Loucy (cell line): ENCODE results near the gene FRMD1.

Experiments used
- H2AFZ ChIP-seq: fragments of 200-600 bp; sonication (generic); 2 replicates; pipeline ENCODE4 v1.6.0; 2016; ENCODE audit warnings: antibody characterized with exemption, mild to moderate bottlenecking, low read length, moderate library complexity
- H3F3A ChIP-seq: fragments of 200-600 bp; 2 replicates; pipeline ENCODE4 v1.6.0; 2016; ENCODE audit warnings: antibody characterized with exemption, low read depth, mild to moderate bottlenecking
- H3K27me3 ChIP-seq: fragments of 200-600 bp; sonication (generic); 2 replicates; pipeline ENCODE4 v1.6.1; 2014; ENCODE audit warnings: low read length, mild to moderate bottlenecking; ENCODE audit not compliant: insufficient read depth, poor library complexity, severe bottlenecking
- H3K36me3 ChIP-seq: fragments of 200-600 bp; sonication (generic); 2 replicates; pipeline ENCODE4 v1.6.1; 2016; ENCODE audit warnings: low read length; ENCODE audit not compliant: insufficient read depth
- H3K4me1 ChIP-seq: fragments of 200-600 bp; sonication (generic); 2 replicates; pipeline ENCODE4 v1.5.1; 2014; ENCODE audit warnings: low read length, mild to moderate bottlenecking; ENCODE audit not compliant: insufficient read depth, poor library complexity, severe bottlenecking
- H3K4me2 ChIP-seq: fragments of 200-600 bp; sonication (generic); 2 replicates; pipeline ENCODE4 v1.6.0; 2014; ENCODE audit warnings: antibody characterized with exemption, low read length, low read depth, mild to moderate bottlenecking; ENCODE audit not compliant: poor library complexity, severe bottlenecking
- H3K4me3 ChIP-seq: fragments of 200-600 bp; sonication (generic); 2 replicates; pipeline ENCODE4 v1.5.1; 2014; ENCODE audit warnings: low read length, mild to moderate bottlenecking, mixed read lengths; ENCODE audit not compliant: poor library complexity, severe bottlenecking
- H3K79me2 ChIP-seq: fragments of 200-600 bp; sonication (generic); 2 replicates; pipeline ENCODE4 v1.6.1; 2014; ENCODE audit warnings: low read length; ENCODE audit not compliant: insufficient read depth
- H3K9ac ChIP-seq: fragments of 200-600 bp; sonication (generic); 2 replicates; pipeline ENCODE4 v1.6.0; 2014; ENCODE audit warnings: mild to moderate bottlenecking, low read depth, low read length, moderate library complexity; ENCODE audit not compliant: poor library complexity, severe bottlenecking
- H3K9me2 ChIP-seq: fragments of 200-600 bp; sonication (generic); replicated peaks from 2 replicates; pipeline ENCODE4 v1.6.1; 2016; ENCODE audit warnings: low read depth, low read length, mixed read lengths
- H3K9me3 ChIP-seq: fragments of 200-600 bp; sonication (generic); 2 replicates; pipeline ENCODE4 v1.6.1; 2014; ENCODE audit warnings: mild to moderate bottlenecking, antibody characterized with exemption, low read length, low read depth; ENCODE audit not compliant: insufficient read depth
- H4K20me1 ChIP-seq: fragments of 200-600 bp; sonication (generic); 2 replicates; pipeline ENCODE4 v1.6.0; 2014; ENCODE audit warnings: antibody characterized with exemption, low read length, mild to moderate bottlenecking; ENCODE audit not compliant: insufficient read depth, poor library complexity, severe bottlenecking
- CTCF ChIP-seq: fragments of 200-600 bp; sonication (generic); conservative IDR thresholded peaks from 2 replicates; pipeline ENCODE4 v1.5.1; 2014; ENCODE audit warnings: mild to moderate bottlenecking, antibody characterized with exemption, low read length
- EZH2phosphoT487 ChIP-seq: fragments of 200-600 bp; IDR thresholded peaks from 2 replicates; pipeline ENCODE4 v1.6.1; 2018; ENCODE audit warnings: antibody characterized with exemption, mild to moderate bottlenecking, moderate library complexity, borderline replicate concordance

Gene FRMD1

GRCh38 chr6:168009331-168009730 is 69.7 kb downstream of the FRMD1 start:
- TF ChIP-seq CTCF (no peak), EZH2phosphoT487 (no peak)
- no peaks in the 10 kb centered on the region for H3K4me1 ChIP-seq
- no peak overlapping the region for H2AFZ ChIP-seq
- H3K4me2 ChIP-seq, result no peak overlapping the region
- H4K20me1 ChIP-seq, result no peaks in the 10 kb centered on the region
- no peak overlapping the region for H3K9ac ChIP-seq
- H3K4me3 ChIP-seq, result no peak overlapping the region
- H3K9me2 ChIP-seq, result no peaks in the 10 kb centered on the region
- H3F3A ChIP-seq, result no peaks in the 10 kb centered on the region
- H3K27me3 ChIP-seq, result no peaks in the 10 kb centered on the region
- H3K9me3 ChIP-seq, result peaks cover 15% of the 10 kb centered on the region
- no peaks in the 10 kb centered on the region for H3K36me3 ChIP-seq
- no peaks in the 10 kb centered on the region for H3K79me2 ChIP-seq

- H3K9me3 ChIP-seq, result peaks cover 13% of the 10 kb centered on the region
- H4K20me1 ChIP-seq, result no peaks in the 10 kb centered on the region
- no peaks in the 10 kb centered on the region for H3K4me1 ChIP-seq
- H2AFZ ChIP-seq, result no peak overlapping the region
- H3K79me2 ChIP-seq, result no peaks in the 10 kb centered on the region
- no peaks in the 10 kb centered on the region for H3K27me3 ChIP-seq
- no peak overlapping the region for H3K4me3 ChIP-seq
- H3K36me3 ChIP-seq, result no peaks in the 10 kb centered on the region
- no peaks in the 10 kb centered on the region for H3F3A ChIP-seq
- H3K9ac ChIP-seq, result no peak overlapping the region
- no peak overlapping the region for H3K4me2 ChIP-seq
- TF ChIP-seq CTCF, result no peak
- no peak for TF ChIP-seq EZH2phosphoT487
- H3K9me2 ChIP-seq, result no peaks in the 10 kb centered on the region
These were observed 71.2 kb downstream of the FRMD1 start for GRCh38 chr6:168007592-168008338.

- TF ChIP-seq CTCF (no peak), EZH2phosphoT487 (no peak)
- no peaks in the 10 kb centered on the region for H3K27me3 ChIP-seq
- no peaks in the 10 kb centered on the region for H3K36me3 ChIP-seq
- peaks cover 17% of the 10 kb centered on the region for H3K9me3 ChIP-seq
- H3K4me3 ChIP-seq, result no peak overlapping the region
- no peaks in the 10 kb centered on the region for H3K4me1 ChIP-seq
- H3K9me2 ChIP-seq, result no peaks in the 10 kb centered on the region
- H3K4me2 ChIP-seq, result no peak overlapping the region
- no peak overlapping the region for H2AFZ ChIP-seq
- no peaks in the 10 kb centered on the region for H4K20me1 ChIP-seq
- no peak overlapping the region for H3K9ac ChIP-seq
- H3K79me2 ChIP-seq, result no peaks in the 10 kb centered on the region
- no peaks in the 10 kb centered on the region for H3F3A ChIP-seq
These were observed 73.2 kb downstream of the FRMD1 start for GRCh38 chr6:168005796-168006195.
